GM21390 (cell line): ENCODE measurements around the gene ANKRD16.

Source experiments
- ATAC-seq: cut with Tn5 transposase; IDR thresholded peaks from one replicate; pipeline ENCODE4 v1.9.1; 2021; ENCODE audit not compliant: unreplicated experiment

Gene ANKRD16

GRCh38 chr10:5904227-5904626 is 14.5 kb upstream of the ANKRD16 start:
- peak; percentile 97 for ATAC-seq

GRCh38 chr10:5903563-5903962 is 13.9 kb upstream of the ANKRD16 start:
- ATAC-seq = no peak

- no peak for ATAC-seq
Observed at GRCh38 chr10:5902511-5903274, 13.0 kb upstream of the ANKRD16 start.

- ATAC-seq = no peak
Observed at GRCh38 chr10:5900247-5900646, 10.6 kb upstream of the ANKRD16 start.

GRCh38 chr10:5898163-5898562 is 8.5 kb upstream of the ANKRD16 start:
- no peak for ATAC-seq

GRCh38 chr10:5897504-5897903 is 7.8 kb upstream of the ANKRD16 start:
- no peak for ATAC-seq

- ATAC-seq = no peak
Observed at GRCh38 chr10:5897053-5897340, 7.3 kb upstream of the ANKRD16 start.

GRCh38 chr10:5896208-5897052 is 6.7 kb upstream of the ANKRD16 start:
- no peak for ATAC-seq

- ATAC-seq = peak; percentile 87
Observed at GRCh38 chr10:5895804-5896203, 6.1 kb upstream of the ANKRD16 start.

- ATAC-seq = no peak
Observed at GRCh38 chr10:5895365-5895764, 5.7 kb upstream of the ANKRD16 start.

GRCh38 chr10:5894873-5895272 is 5.2 kb upstream of the ANKRD16 start:
- no peak for ATAC-seq

GRCh38 chr10:5894403-5894802 is 4.7 kb upstream of the ANKRD16 start:
- no peak for ATAC-seq

- no peak for ATAC-seq
Observed at GRCh38 chr10:5893321-5893720, 3.6 kb upstream of the ANKRD16 start.

GRCh38 chr10:5892007-5892406 is 2.3 kb upstream of the ANKRD16 start:
- ATAC-seq = no peak

- no peak for ATAC-seq
Observed at GRCh38 chr10:5891009-5891408, 1.3 kb upstream of the ANKRD16 start.

- peak; percentile 6 for ATAC-seq
Observed at GRCh38 chr10:5890452-5890915, 791 bp upstream of the ANKRD16 start.

- ATAC-seq = peak; percentile 31
Observed at GRCh38 chr10:5888843-5889623, 660 bp downstream of the ANKRD16 start.

- ATAC-seq = no peak
Observed at GRCh38 chr10:5888351-5888750, 1.3 kb downstream of the ANKRD16 start.

- no peak for ATAC-seq
Observed at GRCh38 chr10:5887641-5888040, 2.1 kb downstream of the ANKRD16 start.

- no peak for ATAC-seq
Observed at GRCh38 chr10:5887029-5887428, 2.7 kb downstream of the ANKRD16 start.

- no peak for ATAC-seq
Observed at GRCh38 chr10:5885619-5886018, 4.1 kb downstream of the ANKRD16 start.

GRCh38 chr10:5882961-5883360 is 6.7 kb downstream of the ANKRD16 start:
- no peak for ATAC-seq
